ENCODE data around the gene ATP6AP1. TPM values are rescaled to one million over a fixed set of nuclear protein-coding genes. Genes with fewer than 3 reads are reported as not detected.

Gene ATP6AP1
- total RNA-seq, 4 donors from 2014 or later = 29.0 to 50.0 (median 43.1) TPM

DNA sequence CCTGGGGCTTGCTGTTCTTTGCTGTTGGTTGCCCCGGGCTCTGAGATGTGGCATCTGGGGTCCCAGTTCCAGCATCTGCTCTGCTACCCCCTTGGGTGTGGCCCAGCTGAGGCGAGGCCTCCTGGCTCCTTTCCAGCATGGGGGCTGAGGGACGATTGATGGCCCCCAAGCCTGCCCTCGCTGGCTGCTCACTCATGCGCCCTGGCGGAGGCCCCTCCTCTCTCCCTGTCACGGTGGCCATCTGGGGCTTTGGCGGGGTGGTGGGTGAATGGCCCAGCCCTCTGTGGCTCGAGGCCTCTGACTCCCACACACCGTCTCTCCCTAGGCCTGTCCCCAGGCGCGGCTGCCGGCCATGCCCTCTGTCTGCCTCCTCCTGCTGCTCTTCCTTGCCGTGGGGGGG, 31.4 kb downstream of the ATP6AP1 start:
- TF ChIP-seq POLR2AphosphoS5 (IDR thresholded peaks at IDR 0.05) = no peak
- TF ChIP-seq EP300 (IDR thresholded peaks at IDR 0.05) = no peak
- TF ChIP-seq, protein P1, sequence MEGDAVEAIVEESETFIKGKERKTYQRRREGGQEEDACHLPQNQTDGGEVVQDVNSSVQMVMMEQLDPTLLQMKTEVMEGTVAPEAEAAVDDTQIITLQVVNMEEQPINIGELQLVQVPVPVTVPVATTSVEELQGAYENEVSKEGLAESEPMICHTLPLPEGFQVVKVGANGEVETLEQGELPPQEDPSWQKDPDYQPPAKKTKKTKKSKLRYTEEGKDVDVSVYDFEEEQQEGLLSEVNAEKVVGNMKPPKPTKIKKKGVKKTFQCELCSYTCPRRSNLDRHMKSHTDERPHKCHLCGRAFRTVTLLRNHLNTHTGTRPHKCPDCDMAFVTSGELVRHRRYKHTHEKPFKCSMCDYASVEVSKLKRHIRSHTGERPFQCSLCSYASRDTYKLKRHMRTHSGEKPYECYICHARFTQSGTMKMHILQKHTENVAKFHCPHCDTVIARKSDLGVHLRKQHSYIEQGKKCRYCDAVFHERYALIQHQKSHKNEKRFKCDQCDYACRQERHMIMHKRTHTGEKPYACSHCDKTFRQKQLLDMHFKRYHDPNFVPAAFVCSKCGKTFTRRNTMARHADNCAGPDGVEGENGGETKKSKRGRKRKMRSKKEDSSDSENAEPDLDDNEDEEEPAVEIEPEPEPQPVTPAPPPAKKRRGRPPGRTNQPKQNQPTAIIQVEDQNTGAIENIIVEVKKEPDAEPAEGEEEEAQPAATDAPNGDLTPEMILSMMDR (IDR thresholded peaks at IDR 0.05) = no peak
- TF ChIP-seq POLR2A (IDR thresholded peaks at IDR 0.05) = no peak
- H3K9me3 ChIP-seq = no peaks in the 10 kb centered on the region
- peak overlapping the region in 1 of 2 donors; percentile 64 for H3K4me3 ChIP-seq
- peak overlapping the region in 1 of 4 donors; percentile 82 for H3K27ac ChIP-seq
- ATAC-seq = no peak
- no peaks in the 10 kb centered on the region for H3K27me3 ChIP-seq
- 55% methylated on average over 2 of the region's 14 CpGs; no CpG with 5 or more reads in 1 of the 2 donors for WGBS, 2 donors (ENCODE audit: low coverage in 1 of 2)
- H3K36me3 ChIP-seq = peaks cover 0 to 41% of the 10 kb centered on the region in 2 donors
- peaks cover 0 to 16% (median 0%) of the 10 kb centered on the region in 3 donors for H3K4me1 ChIP-seq

DNA sequence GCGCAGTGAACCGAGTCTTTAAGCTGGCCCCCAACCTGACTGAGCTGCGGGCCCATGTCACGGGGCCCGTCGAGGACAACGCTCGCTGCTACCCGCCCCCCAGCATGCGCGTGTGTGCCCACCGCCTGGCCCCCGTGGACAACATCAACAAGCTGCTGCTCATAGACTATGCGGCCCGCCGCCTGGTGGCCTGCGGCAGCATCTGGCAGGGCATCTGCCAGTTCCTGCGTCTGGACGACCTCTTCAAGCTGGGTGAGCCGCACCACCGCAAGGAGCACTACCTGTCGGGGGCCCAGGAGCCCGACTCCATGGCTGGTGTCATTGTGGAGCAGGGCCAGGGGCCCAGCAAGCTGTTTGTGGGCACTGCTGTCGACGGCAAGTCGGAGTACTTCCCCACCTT, 31.8 kb downstream of the ATP6AP1 start:
- TF ChIP-seq POLR2AphosphoS5 (IDR thresholded peaks at IDR 0.05) (no peak), POLR2A (IDR thresholded peaks at IDR 0.05) (no peak), EP300 (IDR thresholded peaks at IDR 0.05) (no peak)
- TF ChIP-seq, protein P1 (IDR thresholded peaks at IDR 0.05) = no peak
- Histone ChIP-seq H3K9me3 (no peaks in the 10 kb centered on the region), H3K4me3 (peak overlapping the region in 1 of 2 donors; percentile 64), H3K27me3 (no peaks in the 10 kb centered on the region), H3K27ac (peak overlapping the region in 1 of 4 donors; percentile 82), H3K4me1 (peaks cover 0 to 16% (median 0%) of the 10 kb centered on the region in 3 donors), H3K36me3 (peaks cover 0 to 46% of the 10 kb centered on the region in 2 donors)
- WGBS, 2 donors (ENCODE audit: low coverage in 1 of 2) = no CpG with 5 or more reads among the region's 26 CpGs
- ATAC-seq = no peak

GRCh38 chrX:154462396-154462795, 33.9 kb downstream of the ATP6AP1 start:
- Histone ChIP-seq H3K9me3 (no peaks in the 10 kb centered on the region), H3K27me3 (no peaks in the 10 kb centered on the region), H3K27ac (no peak overlapping the region), H3K4me1 (peaks cover 0 to 16% (median 0%) of the 10 kb centered on the region in 3 donors), H3K36me3 (peaks cover 0 to 67% of the 10 kb centered on the region in 2 donors), H3K4me3 (no peak overlapping the region)
- TF ChIP-seq EP300 (IDR thresholded peaks at IDR 0.05) = no peak
- TF ChIP-seq POLR2A (IDR thresholded peaks at IDR 0.05) = no peak
- TF ChIP-seq, protein P1 (IDR thresholded peaks at IDR 0.05) = no peak
- no peak for TF ChIP-seq POLR2AphosphoS5 (IDR thresholded peaks at IDR 0.05)
- no peak for ATAC-seq
- WGBS, 2 donors (ENCODE audit: low coverage in 1 of 2) = 40 to 66% methylated on average over 2 of the region's 8 CpGs

DNA sequence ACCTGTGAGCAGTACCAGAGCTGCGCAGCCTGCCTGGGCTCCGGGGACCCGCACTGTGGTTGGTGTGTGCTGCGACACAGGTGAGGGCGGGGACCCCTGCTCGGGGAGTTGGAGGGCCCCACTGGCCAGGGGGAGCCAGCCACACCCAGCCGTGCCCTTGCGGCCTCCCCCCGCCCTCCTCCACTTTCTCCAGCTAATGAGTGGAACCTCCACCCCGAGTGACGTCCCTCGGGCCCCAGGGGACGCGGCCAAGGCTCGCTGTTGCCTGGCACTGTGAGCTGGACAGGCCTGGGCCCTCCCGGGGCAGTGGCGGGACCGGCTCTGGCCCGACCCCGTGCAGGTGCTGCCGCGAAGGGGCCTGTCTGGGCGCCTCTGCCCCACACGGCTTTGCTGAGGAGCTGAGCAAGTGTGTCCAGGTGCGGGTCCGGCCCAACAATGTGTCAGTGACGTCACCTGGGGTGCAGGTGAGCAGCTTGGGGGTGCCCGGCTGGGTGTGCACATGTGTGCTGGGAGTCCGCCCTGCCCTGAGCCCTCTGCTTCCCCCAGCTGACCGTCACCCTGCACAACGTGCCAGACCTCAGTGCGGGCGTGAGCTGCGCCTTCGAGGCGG, 35.2 kb downstream of the ATP6AP1 start:
- H3K4me1 ChIP-seq = peaks cover 0 to 13% (median 0%) of the 10 kb centered on the region in 3 donors
- peaks cover 0 to 80% of the 10 kb centered on the region in 2 donors for H3K36me3 ChIP-seq
- WGBS, 2 donors (ENCODE audit: low coverage in 1 of 2) = no CpG with 5 or more reads among the region's 36 CpGs

More for the DNA sequence above, 35.2 kb downstream of the ATP6AP1 start:
- ATAC-seq = no peak
- H3K27me3 ChIP-seq = no peaks in the 10 kb centered on the region
- TF ChIP-seq POLR2A (IDR thresholded peaks at IDR 0.05) (no peak), EP300 (IDR thresholded peaks at IDR 0.05) (no peak), POLR2AphosphoS5 (IDR thresholded peaks at IDR 0.05) (no peak)
- TF ChIP-seq, protein P1 (IDR thresholded peaks at IDR 0.05) = no peak
- no peak overlapping the region for H3K27ac ChIP-seq
- no peaks in the 10 kb centered on the region for H3K9me3 ChIP-seq
- H3K4me3 ChIP-seq = no peak overlapping the region

Measured in gastroesophageal sphincter (tissue), 4 donors.